ENCODE results near the gene NPTN.

NPTN gene

DNA sequence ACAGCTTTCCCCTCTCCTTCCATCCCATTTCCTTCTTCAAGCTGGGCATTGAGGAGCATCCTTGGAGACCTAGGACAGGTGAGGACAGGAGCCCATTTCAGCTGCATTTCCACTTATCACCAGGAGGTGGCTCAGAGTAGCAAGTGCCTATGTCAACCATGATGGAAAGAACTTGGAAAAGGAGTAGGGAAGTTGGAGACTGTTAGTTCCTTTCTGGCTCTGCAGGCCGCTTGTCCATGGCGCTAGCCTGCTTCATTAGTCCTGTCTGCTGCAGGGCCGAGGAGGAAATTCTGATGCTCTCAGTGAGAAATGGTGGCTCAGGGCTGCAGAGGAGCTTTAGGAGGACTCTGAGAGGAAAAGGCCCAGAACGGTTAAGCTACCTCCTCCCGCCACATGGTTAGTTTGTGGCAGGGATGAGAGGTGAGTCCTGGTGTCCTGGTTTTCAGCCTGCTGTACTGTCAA, 44.0 kb upstream of the NPTN start:
- Histone ChIP-seq H2AFZ (ENCODE audit: low read length) (no peak overlapping the region), H3K27ac (ENCODE audit: low read length) (no peak overlapping the region), H3K27me3 (replicated peaks; ENCODE audit: insufficient read depth, low read length) (no peaks in the 10 kb centered on the region), H3K4me3 (ENCODE audit: low read length) (no peak overlapping the region), H3K79me2 (ENCODE audit: low read length) (no peaks in the 10 kb centered on the region), H3K4me1 (ENCODE audit: low read length) (no peaks in the 10 kb centered on the region), H3K9me3 (replicated peaks; ENCODE audit: insufficient read depth, low read length) (no peaks in the 10 kb centered on the region), H3K9me2 (replicated peaks; ENCODE audit: insufficient read depth, low read length) (no peaks in the 10 kb centered on the region), H4K20me1 (ENCODE audit: insufficient read depth, low read length) (no peaks in the 10 kb centered on the region), H3F3A (ENCODE audit: insufficient read depth, low read length) (no peaks in the 10 kb centered on the region), H3K36me3 (replicated peaks; ENCODE audit: insufficient read depth, low read length) (no peaks in the 10 kb centered on the region), H3K9ac (ENCODE audit: low read length) (no peak overlapping the region), H3K4me2 (ENCODE audit: low read depth, low read length) (no peak overlapping the region)
- TF ChIP-seq EZH2phosphoT487 (IDR thresholded peaks at IDR 0.05; ENCODE audit: low read length): no peak
- TF ChIP-seq, protein P1, sequence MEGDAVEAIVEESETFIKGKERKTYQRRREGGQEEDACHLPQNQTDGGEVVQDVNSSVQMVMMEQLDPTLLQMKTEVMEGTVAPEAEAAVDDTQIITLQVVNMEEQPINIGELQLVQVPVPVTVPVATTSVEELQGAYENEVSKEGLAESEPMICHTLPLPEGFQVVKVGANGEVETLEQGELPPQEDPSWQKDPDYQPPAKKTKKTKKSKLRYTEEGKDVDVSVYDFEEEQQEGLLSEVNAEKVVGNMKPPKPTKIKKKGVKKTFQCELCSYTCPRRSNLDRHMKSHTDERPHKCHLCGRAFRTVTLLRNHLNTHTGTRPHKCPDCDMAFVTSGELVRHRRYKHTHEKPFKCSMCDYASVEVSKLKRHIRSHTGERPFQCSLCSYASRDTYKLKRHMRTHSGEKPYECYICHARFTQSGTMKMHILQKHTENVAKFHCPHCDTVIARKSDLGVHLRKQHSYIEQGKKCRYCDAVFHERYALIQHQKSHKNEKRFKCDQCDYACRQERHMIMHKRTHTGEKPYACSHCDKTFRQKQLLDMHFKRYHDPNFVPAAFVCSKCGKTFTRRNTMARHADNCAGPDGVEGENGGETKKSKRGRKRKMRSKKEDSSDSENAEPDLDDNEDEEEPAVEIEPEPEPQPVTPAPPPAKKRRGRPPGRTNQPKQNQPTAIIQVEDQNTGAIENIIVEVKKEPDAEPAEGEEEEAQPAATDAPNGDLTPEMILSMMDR (IDR thresholded peaks at IDR 0.05; ENCODE audit: low read length): peak; percentile 90
- DNase-seq: peak; percentile 48

GRCh38 chr15:73674587-73674986, 41.4 kb upstream of the NPTN start:
- no peak overlapping the region for H2AFZ ChIP-seq (ENCODE audit: low read length)
- no peak overlapping the region for H3K9ac ChIP-seq (ENCODE audit: low read length)
- no peak overlapping the region for H3K4me3 ChIP-seq (ENCODE audit: low read length)
- H3K9me2 ChIP-seq (replicated peaks; ENCODE audit: insufficient read depth, low read length): no peaks in the 10 kb centered on the region
- no peaks in the 10 kb centered on the region for H3K27me3 ChIP-seq (replicated peaks; ENCODE audit: insufficient read depth, low read length)
- no peaks in the 10 kb centered on the region for H3K36me3 ChIP-seq (replicated peaks; ENCODE audit: insufficient read depth, low read length)
- H3K4me1 ChIP-seq (ENCODE audit: low read length): no peaks in the 10 kb centered on the region
- H3K79me2 ChIP-seq (ENCODE audit: low read length): no peaks in the 10 kb centered on the region
- TF ChIP-seq EZH2 (optimal IDR thresholded peaks at IDR 0.05; ENCODE audit: low read depth, low read length) (no peak), EZH2phosphoT487 (IDR thresholded peaks at IDR 0.05; ENCODE audit: low read length) (no peak)
- TF ChIP-seq, protein P1 (IDR thresholded peaks at IDR 0.05; ENCODE audit: low read length): no peak
- H3K27ac ChIP-seq (ENCODE audit: low read length): no peak overlapping the region
- DNase-seq: no peak
- no peaks in the 10 kb centered on the region for H3K9me3 ChIP-seq (replicated peaks; ENCODE audit: insufficient read depth, low read length)
- no peaks in the 10 kb centered on the region for H4K20me1 ChIP-seq (ENCODE audit: insufficient read depth, low read length)
- H3K4me2 ChIP-seq (ENCODE audit: low read depth, low read length): no peak overlapping the region
- H3F3A ChIP-seq (ENCODE audit: insufficient read depth, low read length): no peaks in the 10 kb centered on the region

- Histone ChIP-seq H3K27ac (ENCODE audit: low read length) (no peak overlapping the region), H3K4me3 (ENCODE audit: low read length) (no peak overlapping the region), H3K79me2 (ENCODE audit: low read length) (no peaks in the 10 kb centered on the region), H3K36me3 (replicated peaks; ENCODE audit: insufficient read depth, low read length) (no peaks in the 10 kb centered on the region), H2AFZ (ENCODE audit: low read length) (no peak overlapping the region), H3K9ac (ENCODE audit: low read length) (no peak overlapping the region), H4K20me1 (ENCODE audit: insufficient read depth, low read length) (no peaks in the 10 kb centered on the region), H3K9me2 (replicated peaks; ENCODE audit: insufficient read depth, low read length) (no peaks in the 10 kb centered on the region), H3K9me3 (replicated peaks; ENCODE audit: insufficient read depth, low read length) (no peaks in the 10 kb centered on the region), H3K27me3 (replicated peaks; ENCODE audit: insufficient read depth, low read length) (no peaks in the 10 kb centered on the region), H3K4me2 (ENCODE audit: low read depth, low read length) (no peak overlapping the region), H3K4me1 (ENCODE audit: low read length) (no peaks in the 10 kb centered on the region), H3F3A (ENCODE audit: insufficient read depth, low read length) (no peaks in the 10 kb centered on the region)
- DNase-seq: no peak
- TF ChIP-seq, protein P1 (IDR thresholded peaks at IDR 0.05; ENCODE audit: low read length): no peak
- no peak for TF ChIP-seq EZH2 (optimal IDR thresholded peaks at IDR 0.05; ENCODE audit: low read depth, low read length)
- TF ChIP-seq EZH2phosphoT487 (IDR thresholded peaks at IDR 0.05; ENCODE audit: low read length): no peak
Observed at GRCh38 chr15:73660455-73660854, 27.3 kb upstream of the NPTN start.
